ENCODE measurements around the gene MARCKSL1.

GRCh38 chr1:32351399-32352238 lies 15.6 kb upstream of the MARCKSL1 start:
- peak in 1 of 2 donors; percentile 93 for TF ChIP-seq POLR2A (IDR thresholded peaks at IDR 0.05)
- TF ChIP-seq, protein P1, sequence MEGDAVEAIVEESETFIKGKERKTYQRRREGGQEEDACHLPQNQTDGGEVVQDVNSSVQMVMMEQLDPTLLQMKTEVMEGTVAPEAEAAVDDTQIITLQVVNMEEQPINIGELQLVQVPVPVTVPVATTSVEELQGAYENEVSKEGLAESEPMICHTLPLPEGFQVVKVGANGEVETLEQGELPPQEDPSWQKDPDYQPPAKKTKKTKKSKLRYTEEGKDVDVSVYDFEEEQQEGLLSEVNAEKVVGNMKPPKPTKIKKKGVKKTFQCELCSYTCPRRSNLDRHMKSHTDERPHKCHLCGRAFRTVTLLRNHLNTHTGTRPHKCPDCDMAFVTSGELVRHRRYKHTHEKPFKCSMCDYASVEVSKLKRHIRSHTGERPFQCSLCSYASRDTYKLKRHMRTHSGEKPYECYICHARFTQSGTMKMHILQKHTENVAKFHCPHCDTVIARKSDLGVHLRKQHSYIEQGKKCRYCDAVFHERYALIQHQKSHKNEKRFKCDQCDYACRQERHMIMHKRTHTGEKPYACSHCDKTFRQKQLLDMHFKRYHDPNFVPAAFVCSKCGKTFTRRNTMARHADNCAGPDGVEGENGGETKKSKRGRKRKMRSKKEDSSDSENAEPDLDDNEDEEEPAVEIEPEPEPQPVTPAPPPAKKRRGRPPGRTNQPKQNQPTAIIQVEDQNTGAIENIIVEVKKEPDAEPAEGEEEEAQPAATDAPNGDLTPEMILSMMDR (IDR thresholded peaks at IDR 0.05): no peak
